Keratinocyte (primary cell): Measurements from ENCODE around the gene TM4SF5.

ENCODE experiments used
- EZH2 ChIP-seq: IDR thresholded peaks from one replicate; pipeline ENCODE4 v1.6.1; 2012; ENCODE audit warnings: inconsistent platforms, mild to moderate bottlenecking, low read length, moderate library complexity
- TF ChIP-seq, protein P1 (sequence below), 3 experiments: IDR thresholded peaks in 1 of 3; conservative IDR thresholded peaks in 1 of 3; optimal IDR thresholded peaks in 1 of 3; 2 replicates in 2 of 3; 3 replicates in 1 of 3; pipeline versions ENCODE3 to v1.5.1; 2011; ENCODE audit warnings: low read length in 3 of 3, mild to moderate bottlenecking in 3 of 3, moderate library complexity in 2 of 3, control low read depth in 1 of 3, inconsistent platforms in 1 of 3; ENCODE audit not compliant: insufficient read depth in 2 of 3; ENCODE audit errors: extremely low read depth in 1 of 3

DNA sequence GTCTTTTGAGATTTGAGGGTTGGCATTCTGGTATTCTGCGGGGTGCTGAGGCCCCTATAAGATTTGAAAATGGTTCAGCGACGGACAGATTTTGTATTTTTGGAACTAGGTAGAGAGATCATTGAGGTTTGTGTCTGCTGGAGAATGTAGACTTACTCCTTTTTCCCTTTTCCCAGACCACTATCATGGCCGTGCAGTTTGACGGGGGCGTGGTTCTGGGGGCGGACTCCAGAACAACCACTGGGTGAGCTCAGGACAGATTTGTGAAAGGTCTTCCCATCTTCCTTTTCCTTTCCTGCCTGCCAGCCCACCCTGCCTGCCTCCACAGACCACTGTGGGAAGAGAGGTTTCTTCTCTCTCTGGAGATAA, 24.9 kb downstream of the TM4SF5 start:
- TF ChIP-seq, protein P1, sequence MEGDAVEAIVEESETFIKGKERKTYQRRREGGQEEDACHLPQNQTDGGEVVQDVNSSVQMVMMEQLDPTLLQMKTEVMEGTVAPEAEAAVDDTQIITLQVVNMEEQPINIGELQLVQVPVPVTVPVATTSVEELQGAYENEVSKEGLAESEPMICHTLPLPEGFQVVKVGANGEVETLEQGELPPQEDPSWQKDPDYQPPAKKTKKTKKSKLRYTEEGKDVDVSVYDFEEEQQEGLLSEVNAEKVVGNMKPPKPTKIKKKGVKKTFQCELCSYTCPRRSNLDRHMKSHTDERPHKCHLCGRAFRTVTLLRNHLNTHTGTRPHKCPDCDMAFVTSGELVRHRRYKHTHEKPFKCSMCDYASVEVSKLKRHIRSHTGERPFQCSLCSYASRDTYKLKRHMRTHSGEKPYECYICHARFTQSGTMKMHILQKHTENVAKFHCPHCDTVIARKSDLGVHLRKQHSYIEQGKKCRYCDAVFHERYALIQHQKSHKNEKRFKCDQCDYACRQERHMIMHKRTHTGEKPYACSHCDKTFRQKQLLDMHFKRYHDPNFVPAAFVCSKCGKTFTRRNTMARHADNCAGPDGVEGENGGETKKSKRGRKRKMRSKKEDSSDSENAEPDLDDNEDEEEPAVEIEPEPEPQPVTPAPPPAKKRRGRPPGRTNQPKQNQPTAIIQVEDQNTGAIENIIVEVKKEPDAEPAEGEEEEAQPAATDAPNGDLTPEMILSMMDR (optimal IDR thresholded peaks at IDR 0.05 in 1 of 3, IDR thresholded peaks at IDR 0.05 in 1 of 3, conservative IDR thresholded peaks at IDR 0.05 in 1 of 3; ENCODE audit: extremely low read depth in 1 of 3, insufficient read depth in 2 of 3, low read length in 3 of 3), result no peak
- TF ChIP-seq EZH2, result no peak
